Measurements from ENCODE around the gene STOML1.

The STOML1 gene

GRCh38 chr15:74013374-74013894 is 21.3 kb upstream of the STOML1 start:
- no peak for DNase-seq

- DNase-seq, result peak; percentile 20
Observed at GRCh38 chr15:74011610-74012009, 19.5 kb upstream of the STOML1 start.

DNA sequence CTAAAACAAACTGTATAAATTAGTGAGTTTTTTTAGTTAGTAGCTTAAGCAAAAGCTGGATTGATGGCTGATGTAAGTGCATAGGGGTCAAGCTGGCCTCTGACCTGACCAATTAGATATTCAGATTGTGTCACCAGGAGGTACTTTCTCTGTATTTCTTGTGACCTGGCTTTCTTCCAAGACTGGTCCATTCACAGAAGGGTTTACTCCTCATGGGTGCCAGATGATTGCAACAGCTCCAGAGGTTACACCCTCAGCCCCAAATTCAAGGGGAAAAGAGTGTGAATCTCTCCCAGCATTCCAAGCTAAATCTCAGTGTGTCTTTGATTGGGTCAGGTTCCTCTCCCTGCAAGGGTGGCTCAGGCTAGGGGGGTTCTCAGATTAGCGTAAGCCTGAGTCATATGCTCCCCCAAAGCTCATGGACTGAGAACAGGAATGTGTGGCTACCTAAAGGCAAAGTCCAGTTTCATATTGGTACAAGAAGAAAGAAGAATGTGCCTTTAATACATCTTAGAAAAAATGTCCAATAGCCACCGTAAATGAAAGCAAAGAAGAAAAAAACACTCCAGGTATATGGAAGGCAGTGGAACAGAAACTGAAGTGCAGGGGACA is 18.9 kb upstream of the STOML1 start:
- peak; percentile 69 for DNase-seq

DNA sequence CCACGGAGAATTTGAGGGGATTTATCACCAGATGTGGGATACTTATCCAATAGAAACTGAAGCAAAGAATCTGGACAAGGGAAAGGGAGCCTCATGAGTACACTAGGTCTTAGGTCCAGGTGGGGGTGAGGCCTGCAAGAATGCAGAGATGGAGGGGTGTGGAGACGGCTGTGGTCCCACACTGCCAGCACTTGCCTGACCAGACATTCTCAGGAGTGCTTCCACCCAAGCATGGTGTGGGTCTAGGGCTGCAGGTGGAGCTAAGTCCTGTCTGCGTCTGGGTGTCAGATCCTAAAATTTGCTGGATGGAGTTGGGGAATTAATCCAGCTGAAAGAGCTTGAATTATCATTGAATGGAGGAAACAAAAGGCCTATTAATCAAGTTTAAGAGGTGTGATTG is 16.8 kb upstream of the STOML1 start:
- DNase-seq, result no peak

DNA sequence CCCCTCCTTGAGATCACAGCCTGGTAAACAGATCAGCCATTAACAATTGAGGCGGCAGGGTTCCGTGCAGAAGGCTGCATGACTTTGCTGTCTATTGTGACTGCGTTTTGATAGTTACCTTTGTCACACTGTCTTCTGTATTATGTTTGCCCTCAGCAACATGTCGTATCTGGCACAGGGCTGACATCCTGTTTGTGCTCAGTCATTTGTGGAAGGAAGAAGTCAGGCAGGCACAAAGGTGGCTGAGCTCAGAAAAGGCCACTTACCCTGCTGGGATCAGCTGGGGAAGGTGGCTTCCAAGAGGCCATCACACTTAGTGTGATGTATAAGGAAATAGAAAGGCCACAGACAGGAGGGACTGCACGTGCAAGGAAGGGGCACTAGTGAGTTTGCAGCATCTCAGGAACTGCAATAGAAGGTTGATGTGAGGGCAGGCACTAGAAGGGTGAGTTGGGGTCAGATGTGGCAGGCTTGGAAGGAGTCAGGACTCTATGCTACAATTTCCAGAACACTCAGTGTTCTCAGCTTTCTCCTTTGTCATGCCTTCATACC is 15.8 kb upstream of the STOML1 start:
- DNase-seq, result no peak

DNA sequence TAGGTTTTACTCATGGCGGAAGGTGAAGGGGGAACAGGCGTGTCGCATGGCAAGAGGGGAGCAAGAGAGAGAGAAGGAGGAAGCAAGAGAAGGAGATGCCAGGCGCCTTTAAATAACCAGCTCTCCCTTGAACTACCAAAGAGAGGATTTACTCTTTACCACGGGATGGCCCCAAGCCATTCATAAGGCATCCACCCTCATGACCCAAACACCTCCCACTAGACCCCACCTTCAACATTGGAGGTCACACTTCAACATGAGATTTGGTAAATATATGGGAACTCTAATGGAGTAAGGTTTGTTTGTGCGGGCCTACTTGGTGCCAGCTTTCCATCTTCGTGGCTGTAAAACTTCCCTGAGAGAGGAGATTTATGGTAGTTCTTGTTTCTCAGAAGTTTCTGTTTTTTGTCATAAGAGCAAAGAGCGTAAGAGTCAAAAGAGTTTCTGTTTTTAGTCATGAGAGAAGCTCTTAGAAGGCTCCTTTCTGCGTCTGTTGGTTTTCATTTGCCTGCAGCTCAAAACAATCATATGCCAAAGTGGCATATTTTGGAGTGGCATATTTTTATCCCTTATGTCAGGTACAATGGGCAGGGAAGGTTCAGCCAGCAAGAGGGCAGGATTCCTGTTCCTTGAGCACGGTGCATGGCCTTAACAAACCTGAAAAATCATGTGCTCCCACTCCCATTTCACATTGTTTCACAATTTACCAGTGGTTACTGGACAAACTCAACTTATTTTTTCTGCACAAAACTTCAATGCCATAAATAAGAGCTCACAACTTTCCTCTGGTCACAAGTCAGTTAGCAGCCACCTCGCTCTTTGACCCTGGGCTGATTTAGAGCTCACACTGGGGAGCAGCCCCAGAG is 14.9 kb upstream of the STOML1 start:
- no peak for DNase-seq

- no peak for DNase-seq
Observed at GRCh38 chr15:73997986-73998385, 5.9 kb upstream of the STOML1 start.

GRCh38 chr15:73996939-73997338 is 4.8 kb upstream of the STOML1 start:
- peak; percentile 92 for DNase-seq

- DNase-seq, result no peak
Observed at GRCh38 chr15:73996267-73996666, 4.2 kb upstream of the STOML1 start.

DNA sequence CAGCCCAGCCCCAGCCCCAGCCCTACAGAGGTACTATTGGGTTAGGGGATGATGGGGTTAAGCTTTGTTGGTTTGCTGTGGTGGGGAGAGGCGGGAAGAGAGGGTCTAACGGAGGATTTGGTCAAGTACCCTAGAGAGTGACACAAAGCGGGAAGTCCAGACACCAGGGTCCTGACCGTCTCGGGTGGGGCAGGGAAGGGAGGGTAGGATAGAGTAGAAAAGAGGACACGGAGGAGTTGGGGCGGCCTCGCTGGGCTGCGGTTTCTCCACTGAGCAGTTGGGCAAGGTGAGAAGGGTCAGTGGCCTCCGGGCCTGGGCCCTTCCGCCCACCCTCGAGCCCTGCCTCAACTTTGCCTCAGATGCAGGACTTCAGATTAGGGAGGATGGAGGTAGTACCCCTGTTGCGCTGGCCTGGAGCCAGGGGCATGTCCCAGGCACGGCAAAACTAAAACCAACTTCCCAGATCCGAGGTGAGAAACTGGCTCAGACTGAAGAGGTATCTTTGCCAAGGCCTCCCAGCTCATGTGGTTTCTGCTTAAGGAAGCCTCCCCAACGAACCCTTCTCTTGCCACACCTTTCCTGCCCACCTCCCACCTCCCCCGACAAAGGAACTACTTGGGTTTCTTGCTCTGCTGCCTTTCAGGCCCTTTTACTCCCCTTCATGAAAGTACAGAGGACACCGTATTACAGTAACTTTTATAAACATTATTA is 3.0 kb upstream of the STOML1 start:
- peak; percentile 69 for DNase-seq

DNA sequence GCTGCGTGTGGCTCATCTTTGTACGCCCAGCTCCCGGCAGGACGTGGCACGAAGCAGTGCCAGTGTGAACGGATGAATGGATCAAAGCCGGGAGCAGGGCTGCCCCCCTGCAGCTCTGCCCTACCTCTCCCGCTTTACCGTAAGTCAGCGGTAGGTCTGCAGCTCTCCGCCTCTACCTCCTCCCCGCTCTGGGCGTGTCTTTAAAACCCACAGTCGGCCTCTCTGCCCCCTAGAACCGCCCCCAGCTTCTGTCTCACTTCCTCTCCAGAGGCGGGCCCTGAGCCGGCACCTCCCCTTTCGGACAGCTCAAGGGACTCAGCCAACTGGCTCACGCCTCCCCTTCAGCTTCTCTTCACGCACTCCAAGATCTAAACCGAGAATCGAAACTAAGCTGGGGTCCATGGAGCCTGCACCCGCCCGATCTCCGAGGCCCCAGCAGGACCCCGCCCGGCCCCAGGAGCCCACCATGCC is 2.4 kb upstream of the STOML1 start, which contains the start of gene PML:
TSS of gene PML (plus strand) at position 304 of the 471 bp plus-strand sequence. CDS start at position 401, 97 bp downstream.
- peak; percentile 99 for DNase-seq

DNA sequence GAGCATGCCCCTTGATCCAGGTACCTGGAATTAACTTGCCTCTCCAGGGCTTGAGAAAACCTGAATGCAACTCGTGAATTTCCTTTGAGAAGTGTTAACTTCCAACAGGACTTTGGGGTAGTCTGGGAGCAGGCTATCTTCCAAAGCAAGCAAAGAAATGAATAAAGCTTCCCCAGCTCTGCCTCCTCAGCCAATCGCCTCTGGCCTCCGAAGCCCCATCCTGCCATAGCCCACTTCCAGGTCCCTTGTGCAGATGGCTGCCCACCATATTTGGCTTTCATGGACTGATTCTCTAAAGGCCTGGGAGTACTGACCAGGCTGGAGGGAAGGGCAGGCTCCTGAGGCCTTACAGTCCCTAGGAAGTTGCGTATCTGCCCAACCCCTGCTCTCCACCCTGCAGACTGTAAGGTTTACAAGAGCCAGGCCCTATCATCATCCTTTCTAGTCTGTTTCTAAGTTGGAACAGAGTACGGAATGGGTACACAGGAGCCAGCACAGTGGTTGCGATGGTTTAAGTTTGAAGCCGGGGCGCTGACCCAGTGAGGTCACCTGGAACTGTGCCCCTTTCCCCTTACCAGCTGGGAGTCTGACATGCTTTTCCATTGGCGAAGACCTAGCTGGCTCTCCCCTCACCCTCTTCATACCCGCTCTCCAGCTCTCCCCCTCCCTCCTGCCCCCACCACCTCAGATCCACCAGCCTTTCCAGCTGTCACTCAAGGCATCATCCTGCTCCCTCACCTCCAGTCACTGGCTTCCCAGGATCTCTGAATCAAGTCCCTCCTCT is 1.3 kb upstream of the STOML1 start:
- DNase-seq, result no peak

- no peak for DNase-seq
Observed at GRCh38 chr15:73992594-73992898, 451 bp upstream of the STOML1 start.

DNA sequence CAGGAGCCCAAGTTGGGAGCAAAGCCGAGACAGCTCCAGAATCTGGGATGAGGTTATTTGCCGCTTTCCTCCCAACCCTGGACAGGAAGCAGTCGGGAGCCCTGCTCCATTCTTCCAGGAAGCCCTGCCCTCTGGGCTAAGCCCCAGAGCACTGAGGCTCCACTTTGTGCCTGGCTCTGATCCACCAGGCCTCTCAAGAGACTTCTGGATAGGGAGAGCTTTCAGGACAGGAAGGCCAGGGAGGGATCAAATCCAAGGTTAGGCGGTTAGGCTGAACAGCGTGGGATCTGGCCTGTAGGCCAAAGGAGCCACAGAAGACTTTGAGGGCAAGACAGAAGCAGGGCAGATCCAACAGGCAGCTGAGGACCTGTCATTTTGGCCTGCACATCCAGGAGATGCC is 835 bp downstream of the STOML1 start:
- no peak for DNase-seq

DNA sequence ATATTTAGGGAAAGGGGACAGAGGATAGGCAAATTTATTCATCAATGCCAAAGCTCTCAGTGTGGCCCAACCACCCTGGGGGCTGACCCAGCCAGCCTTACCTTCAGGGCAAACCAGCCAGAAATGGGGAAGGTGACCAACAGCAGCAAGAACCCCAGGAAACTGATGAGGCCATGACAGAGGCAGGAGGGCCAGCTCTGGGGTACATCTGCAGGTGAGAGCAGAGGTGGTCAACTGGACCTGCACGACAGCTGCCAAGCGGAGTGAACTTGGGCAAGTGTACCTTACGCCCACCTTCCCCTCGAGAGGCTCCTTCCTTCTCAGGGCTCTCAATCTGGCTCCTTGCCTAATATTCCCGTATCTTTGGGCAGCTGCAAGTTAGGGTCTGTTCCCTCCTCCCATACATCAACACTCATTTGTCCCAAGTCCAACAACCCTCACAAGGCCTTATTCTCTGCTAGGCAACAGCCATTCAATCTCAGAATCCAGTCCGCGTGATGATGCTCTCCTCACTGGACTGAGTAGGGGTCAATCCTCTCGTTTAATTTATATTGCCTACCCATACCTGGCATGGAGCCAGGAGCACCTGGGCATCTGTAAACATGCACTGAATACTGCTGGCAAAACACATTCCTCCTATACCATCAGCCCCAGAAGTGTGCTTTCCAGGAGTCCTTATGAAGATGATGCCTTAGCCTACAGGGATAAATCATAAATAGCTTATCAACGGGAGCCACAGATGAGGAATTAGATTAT is 1.7 kb downstream of the STOML1 start:
- DNase-seq, result no peak

DNA sequence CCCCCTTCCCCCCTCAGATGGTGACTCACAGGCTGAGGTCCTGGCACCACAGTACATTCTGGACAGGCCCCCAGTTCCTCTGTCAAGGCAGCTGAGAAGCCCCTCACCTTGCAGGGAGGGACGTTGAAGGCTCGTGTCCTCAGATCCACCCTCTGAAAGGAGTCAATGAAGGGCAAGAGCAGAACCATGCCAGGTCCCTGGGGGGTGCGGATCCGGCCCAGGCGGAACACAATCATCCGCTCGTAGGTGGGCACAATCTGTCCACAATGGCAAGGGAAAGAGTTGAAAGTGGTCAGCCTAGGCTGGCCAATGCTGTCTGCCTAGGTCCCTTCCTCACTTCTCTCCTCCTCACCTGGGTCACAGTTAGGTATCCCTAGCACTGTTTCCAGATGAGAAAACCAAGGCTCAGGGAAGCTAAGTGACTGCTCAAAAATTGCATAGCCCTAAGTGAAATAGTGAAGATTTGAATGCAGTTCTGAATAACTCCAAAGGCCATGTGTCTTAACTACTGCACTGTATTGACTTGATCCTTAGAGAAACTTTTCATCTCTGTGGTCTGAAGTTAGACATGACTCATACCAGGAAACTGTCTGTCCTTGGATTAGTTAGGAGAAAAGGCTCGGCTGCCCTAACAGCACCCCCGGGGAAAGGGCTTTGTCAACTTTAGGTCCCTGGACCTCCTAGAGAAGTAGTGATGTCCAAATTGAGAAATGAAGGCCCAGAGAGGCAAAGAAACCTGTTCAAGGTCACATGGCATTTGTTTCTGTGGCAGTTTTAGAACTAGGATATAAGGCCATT is 2.9 kb downstream of the STOML1 start:
- DNase-seq, result no peak

DNA sequence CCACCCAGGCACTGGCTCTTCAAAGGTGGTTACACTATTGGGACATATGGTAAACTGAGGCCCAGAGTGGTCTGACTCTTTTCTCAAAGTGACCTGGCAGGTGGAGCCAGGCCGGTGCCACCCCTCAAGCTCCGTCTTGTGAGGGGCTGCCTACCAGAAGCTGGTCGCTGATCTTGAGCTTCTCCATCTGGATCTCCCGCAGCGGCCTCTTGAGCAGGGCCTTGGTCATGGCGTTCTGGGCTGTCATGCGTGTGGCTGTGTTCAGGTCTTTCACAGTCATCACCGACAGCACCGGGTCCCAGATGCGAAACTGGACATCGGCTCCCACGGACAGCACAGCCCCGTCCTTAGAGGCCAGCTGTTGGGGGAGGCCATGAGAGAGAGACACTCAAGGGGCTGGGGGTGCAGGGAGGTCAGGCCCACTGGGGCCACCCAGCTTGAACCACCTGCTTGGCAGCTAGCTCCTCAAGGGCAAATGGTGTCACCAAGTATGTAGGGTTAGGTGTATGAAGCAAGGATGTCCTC is 3.6 kb downstream of the STOML1 start:
- DNase-seq, result no peak

- peak; percentile 69 for DNase-seq
Observed at GRCh38 chr15:73987681-73988444, 4.2 kb downstream of the STOML1 start.

DNA sequence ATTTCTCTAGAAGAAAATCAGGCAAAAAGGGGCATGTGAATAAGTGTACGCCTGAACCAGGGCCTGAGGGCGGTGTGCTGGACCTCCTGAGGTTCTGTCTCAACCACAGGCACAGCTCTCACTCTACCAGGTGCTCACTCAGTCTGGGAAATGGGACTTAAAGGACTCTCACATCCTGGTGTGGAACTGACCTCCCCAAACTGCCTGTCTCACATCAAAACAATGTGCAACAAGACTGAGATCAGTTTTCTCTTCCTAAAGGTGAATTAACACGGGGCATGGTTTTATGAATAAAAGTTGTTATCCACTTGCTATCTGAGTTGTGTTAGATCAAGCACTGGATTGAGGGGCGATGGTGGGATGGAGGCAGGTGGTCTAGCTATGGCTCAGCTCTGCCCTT is 4.8 kb downstream of the STOML1 start:
- DNase-seq, result no peak

- no peak for DNase-seq
Observed at GRCh38 chr15:73986776-73987056, 5.4 kb downstream of the STOML1 start.
